KMS-11 (cell line): ENCODE results near the gene TMEM255A.

ENCODE experiments used
- H2AFZ ChIP-seq: fragments of 200-600 bp; sonication (generic); 2 replicates; pipeline ENCODE4 v1.6.1; 2016; ENCODE audit warnings: antibody characterized with exemption, mixed run types, low read depth
- H3K27ac ChIP-seq: fragments of 200-600 bp; sonication (generic); 2 replicates; pipeline ENCODE4 v1.6.1; 2016; ENCODE audit warnings: mild to moderate bottlenecking, mixed run types
- H3K27me3 ChIP-seq: fragments of 200-600 bp; sonication (generic); 2 replicates; pipeline ENCODE4 v1.6.1; 2017; ENCODE audit warnings: mild to moderate bottlenecking, low read depth, mixed run types, moderate library complexity; ENCODE audit not compliant: insufficient read depth
- H3K36me3 ChIP-seq: fragments of 200-600 bp; sonication (generic); 2 replicates; pipeline ENCODE4 v1.6.1; 2017; ENCODE audit warnings: mild to moderate bottlenecking, mixed run types; ENCODE audit not compliant: insufficient read depth
- H3K4me1 ChIP-seq: fragments of 200-600 bp; sonication (generic); 2 replicates; pipeline ENCODE4 v1.6.1; 2016; ENCODE audit warnings: mild to moderate bottlenecking, low read depth, mixed run types; ENCODE audit not compliant: poor library complexity, severe bottlenecking
- H3K4me2 ChIP-seq: fragments of 200-600 bp; sonication (generic); 2 replicates; pipeline ENCODE4 v1.7.0; 2016; ENCODE audit warnings: mild to moderate bottlenecking, mixed run types
- H3K4me3 ChIP-seq: fragments of 200-600 bp; sonication (generic); IDR thresholded peaks from 2 replicates; pipeline ENCODE4 v1.6.1; 2017; ENCODE audit warnings: low read depth, low read length, mixed read lengths; ENCODE audit not compliant: insufficient read depth
- H3K79me2 ChIP-seq: fragments of 200-600 bp; sonication (generic); 2 replicates; pipeline ENCODE4 v1.6.1; 2016; ENCODE audit warnings: low read depth, mixed run types; ENCODE audit not compliant: insufficient read depth
- H3K9ac ChIP-seq: fragments of 200-600 bp; sonication (generic); 2 replicates; pipeline ENCODE4 v1.6.1; 2016; ENCODE audit warnings: mild to moderate bottlenecking, mixed run types
- H4K20me1 ChIP-seq: fragments of 200-600 bp; sonication (generic); 2 replicates; pipeline ENCODE4 v1.6.1; 2016; ENCODE audit warnings: mild to moderate bottlenecking, mixed run types; ENCODE audit not compliant: insufficient read depth
- TF ChIP-seq, protein P1 (sequence below): fragments of 200-600 bp; sonication (generic); conservative IDR thresholded peaks from 2 replicates; pipeline ENCODE4 v1.6.1; 2017; ENCODE audit warnings: low read depth, mild to moderate bottlenecking, antibody characterized with exemption, low read length, moderate library complexity, mixed read lengths

Gene TMEM255A

DNA sequence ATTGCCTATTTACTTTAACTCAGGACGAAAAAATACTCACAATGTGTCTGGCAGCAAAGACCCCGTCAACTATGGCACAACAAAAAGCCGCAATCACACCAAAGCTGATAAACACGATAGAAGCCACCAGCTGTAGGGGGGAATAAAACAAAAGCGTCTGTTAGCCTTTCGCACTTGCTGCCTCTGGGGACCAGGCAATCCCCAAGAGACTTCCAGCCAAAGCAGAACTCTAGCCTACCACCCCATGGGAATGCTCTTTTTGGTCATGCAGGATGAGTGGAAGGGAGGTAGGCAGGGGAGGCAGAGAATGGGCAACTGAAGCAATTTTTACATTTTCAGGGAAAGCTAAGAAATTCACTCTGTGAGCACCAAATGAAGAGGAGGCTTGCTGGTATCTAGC is 20.1 kb downstream of the TMEM255A start:
- no peak overlapping the region for H3K4me3 ChIP-seq
- H3K27me3 ChIP-seq = no peaks in the 10 kb centered on the region
- H4K20me1 ChIP-seq = no peaks in the 10 kb centered on the region
- H3K9ac ChIP-seq = no peak overlapping the region
- H3K79me2 ChIP-seq = no peaks in the 10 kb centered on the region
- H2AFZ ChIP-seq = no peak overlapping the region
- TF ChIP-seq, protein P1, sequence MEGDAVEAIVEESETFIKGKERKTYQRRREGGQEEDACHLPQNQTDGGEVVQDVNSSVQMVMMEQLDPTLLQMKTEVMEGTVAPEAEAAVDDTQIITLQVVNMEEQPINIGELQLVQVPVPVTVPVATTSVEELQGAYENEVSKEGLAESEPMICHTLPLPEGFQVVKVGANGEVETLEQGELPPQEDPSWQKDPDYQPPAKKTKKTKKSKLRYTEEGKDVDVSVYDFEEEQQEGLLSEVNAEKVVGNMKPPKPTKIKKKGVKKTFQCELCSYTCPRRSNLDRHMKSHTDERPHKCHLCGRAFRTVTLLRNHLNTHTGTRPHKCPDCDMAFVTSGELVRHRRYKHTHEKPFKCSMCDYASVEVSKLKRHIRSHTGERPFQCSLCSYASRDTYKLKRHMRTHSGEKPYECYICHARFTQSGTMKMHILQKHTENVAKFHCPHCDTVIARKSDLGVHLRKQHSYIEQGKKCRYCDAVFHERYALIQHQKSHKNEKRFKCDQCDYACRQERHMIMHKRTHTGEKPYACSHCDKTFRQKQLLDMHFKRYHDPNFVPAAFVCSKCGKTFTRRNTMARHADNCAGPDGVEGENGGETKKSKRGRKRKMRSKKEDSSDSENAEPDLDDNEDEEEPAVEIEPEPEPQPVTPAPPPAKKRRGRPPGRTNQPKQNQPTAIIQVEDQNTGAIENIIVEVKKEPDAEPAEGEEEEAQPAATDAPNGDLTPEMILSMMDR = no peak
- H3K4me1 ChIP-seq = peaks cover 12% of the 10 kb centered on the region
- H3K4me2 ChIP-seq = no peak overlapping the region
- no peak overlapping the region for H3K27ac ChIP-seq
- no peaks in the 10 kb centered on the region for H3K36me3 ChIP-seq

DNA sequence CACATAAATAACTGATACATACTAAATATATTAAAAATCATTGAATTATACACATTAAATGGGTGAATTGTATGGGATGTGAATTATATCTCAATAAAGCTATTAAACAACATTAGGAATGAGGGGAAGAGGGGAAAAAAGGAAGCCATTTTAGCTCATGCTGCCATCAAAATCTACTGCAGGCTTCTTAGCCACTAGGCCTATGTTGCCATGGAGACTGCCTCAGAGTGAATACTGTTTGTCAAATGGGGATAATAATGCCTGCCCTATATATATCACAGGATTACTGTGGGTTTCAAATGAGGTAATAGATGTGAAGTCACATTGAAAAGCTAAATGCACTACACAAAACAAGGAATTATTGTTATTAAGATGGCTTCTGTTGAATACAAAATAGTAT is 21.2 kb downstream of the TMEM255A start:
- H4K20me1 ChIP-seq = no peaks in the 10 kb centered on the region
- no peaks in the 10 kb centered on the region for H3K27me3 ChIP-seq
- no peaks in the 10 kb centered on the region for H3K79me2 ChIP-seq
- peaks cover 12% of the 10 kb centered on the region for H3K4me1 ChIP-seq
- H3K36me3 ChIP-seq = no peaks in the 10 kb centered on the region
- no peak overlapping the region for H3K4me2 ChIP-seq
- no peak overlapping the region for H3K4me3 ChIP-seq
- H3K27ac ChIP-seq = no peak overlapping the region
- no peak overlapping the region for H2AFZ ChIP-seq
- TF ChIP-seq, protein P1 = no peak
- H3K9ac ChIP-seq = no peak overlapping the region

DNA sequence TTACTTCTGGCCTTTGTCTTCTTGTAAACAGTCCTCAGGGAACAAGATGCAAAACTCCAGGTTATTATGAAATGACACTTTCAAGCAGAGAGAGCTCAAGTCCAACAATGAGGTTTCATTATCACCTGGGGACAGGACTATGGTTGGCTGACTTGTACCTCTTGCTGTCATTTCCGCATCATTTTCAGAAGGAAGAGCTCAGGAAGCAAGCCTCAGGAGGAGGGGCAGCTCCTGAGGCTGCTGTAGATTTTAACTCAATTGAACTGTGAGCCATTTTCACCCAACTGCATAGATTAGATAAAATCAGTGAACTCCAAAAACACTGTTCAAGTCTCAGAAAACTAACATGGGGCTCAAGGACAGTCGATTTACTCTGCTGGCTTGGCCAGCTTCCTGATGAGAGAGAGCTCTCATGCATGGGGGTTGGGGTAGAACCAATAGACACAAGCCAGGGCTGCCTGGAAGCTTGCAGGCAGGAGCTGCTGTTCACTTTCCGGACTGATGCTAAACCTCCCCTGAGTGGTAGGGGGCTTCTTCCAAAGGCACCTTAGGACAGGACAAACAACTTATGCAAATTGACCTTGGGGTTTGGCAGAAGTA is 23.6 kb downstream of the TMEM255A start:
- no peak overlapping the region for H3K27ac ChIP-seq
- H3K4me1 ChIP-seq = peaks cover 12% of the 10 kb centered on the region
- H3K36me3 ChIP-seq = no peaks in the 10 kb centered on the region
- no peaks in the 10 kb centered on the region for H3K79me2 ChIP-seq
- no peaks in the 10 kb centered on the region for H4K20me1 ChIP-seq
- no peak overlapping the region for H3K9ac ChIP-seq
- no peak overlapping the region for H3K4me2 ChIP-seq
- H3K27me3 ChIP-seq = no peaks in the 10 kb centered on the region
- TF ChIP-seq, protein P1 = no peak
- H2AFZ ChIP-seq = no peak overlapping the region
- H3K4me3 ChIP-seq = no peak overlapping the region

DNA sequence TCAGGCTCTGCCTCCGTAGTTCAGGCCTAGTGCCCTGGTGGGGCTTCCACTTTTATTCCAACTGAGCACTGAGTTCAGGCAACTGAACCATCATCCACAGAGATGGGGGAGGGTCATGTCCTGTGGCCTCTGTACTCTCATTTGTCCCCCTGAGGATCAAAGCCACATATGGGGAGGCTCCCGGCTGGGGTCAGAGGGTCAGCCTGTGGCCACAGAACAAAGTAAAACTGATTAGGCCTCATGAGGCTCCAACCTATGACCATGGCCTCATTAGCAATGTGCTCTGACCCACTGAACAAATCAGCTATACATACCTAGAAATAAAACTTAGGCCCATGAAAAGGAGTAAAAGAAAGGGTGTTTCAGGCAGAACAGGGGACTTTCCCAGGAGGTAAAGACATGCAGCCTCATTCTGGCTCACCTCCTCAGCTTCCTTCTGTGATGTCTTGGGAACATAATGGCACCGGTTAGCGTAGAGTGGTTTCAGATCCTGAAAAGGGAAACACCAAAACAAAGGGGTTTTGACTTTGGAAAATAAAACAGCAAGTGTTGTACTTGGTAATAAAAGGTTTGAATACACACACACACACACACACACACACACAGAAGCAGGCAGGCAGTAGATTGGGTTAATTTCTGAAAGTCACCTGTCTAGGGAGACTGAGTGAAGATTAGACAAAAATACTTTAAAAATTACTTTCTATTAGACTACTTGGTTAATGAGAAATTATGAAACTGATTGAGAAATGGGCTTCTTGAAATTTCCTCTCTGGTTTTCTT is 24.3 kb downstream of the TMEM255A start:
- Histone ChIP-seq H4K20me1 (no peaks in the 10 kb centered on the region), H2AFZ (no peak overlapping the region), H3K4me3 (no peak overlapping the region), H3K4me1 (peaks cover 12% of the 10 kb centered on the region), H3K27me3 (no peaks in the 10 kb centered on the region), H3K36me3 (no peaks in the 10 kb centered on the region), H3K9ac (no peak overlapping the region), H3K79me2 (no peaks in the 10 kb centered on the region), H3K4me2 (no peak overlapping the region), H3K27ac (no peak overlapping the region)
- TF ChIP-seq, protein P1 = no peak
